CD8-positive, alpha-beta memory T cell (primary cell): ENCODE measurements around the gene GFRA1. TPM values are rescaled to one million over a fixed set of nuclear protein-coding genes. Genes with fewer than 3 reads are reported as not detected.
A peak's percentile ranks its signal among the peaks of the same experiment; 100 is the strongest.
"Not testable (repeated sequence)": the region's sequence is repeated elsewhere in the genome, so short reads cannot be mapped to it uniquely, and the experiment has no call there.

Experiments
- CTCF ChIA-PET: fragments of 350-600 bp; sonication (Branson Sonifier 250); formaldehyde crosslinking; loops from one replicate; lab custom pipeline; 2021; ENCODE audit warnings: antibody characterized with exemption; lab: Charles Lee
- POLR2A ChIA-PET: fragments of 350-600 bp; sonication (Branson Sonifier 250); formaldehyde crosslinking; loops from one replicate; lab custom pipeline; 2021; ENCODE audit warnings: antibody characterized with exemption; lab: Charles Lee
- DNase-seq, 5 donors: peaks; one replicate each; pipeline versions ENCODE4 v3.0.0 to v3.0.0-alpha.2; 2020 to 2022; ENCODE audit warnings: mixed read lengths in 1 of 5
- H3K27ac ChIP-seq: one replicate; pipeline ENCODE4 v1.7.0; 2013; ENCODE audit warnings: low read depth, mild to moderate bottlenecking, low read length, moderate library complexity
- H3K27me3 ChIP-seq: 2 replicates; pipeline ENCODE4 v1.7.0; 2013; ENCODE audit warnings: low read length, mild to moderate bottlenecking; ENCODE audit not compliant: insufficient read depth, poor library complexity, severe bottlenecking
- H3K36me3 ChIP-seq: 2 replicates; pipeline ENCODE4 v1.7.0; 2013; ENCODE audit warnings: mild to moderate bottlenecking, low read length, moderate library complexity; ENCODE audit not compliant: insufficient read depth
- H3K4me1 ChIP-seq: 2 replicates; pipeline ENCODE4 v1.7.0; 2013; ENCODE audit warnings: mild to moderate bottlenecking, low read length, moderate library complexity; ENCODE audit not compliant: insufficient read depth
- H3K4me3 ChIP-seq: 2 replicates; pipeline ENCODE4 v1.7.0; 2013; ENCODE audit warnings: mild to moderate bottlenecking, low read length
- H3K9me3 ChIP-seq: 2 replicates; pipeline ENCODE4 v1.7.0; 2013; ENCODE audit warnings: mild to moderate bottlenecking, low read length
- H3K27ac Mint-ChIP-seq, 8 donors: one replicate each; pipeline ENCODE4 v1.8.0; 2020 to 2021; ENCODE audit warnings: mixed read lengths in 8 of 8, mild to moderate bottlenecking in 6 of 8, inconsistent platforms in 3 of 8, moderate library complexity in 3 of 8
- H3K27me3 Mint-ChIP-seq, 2 donors: one replicate each; pipeline ENCODE4 v1.8.0; 2020 to 2021; ENCODE audit warnings: mixed read lengths in 2 of 2, mild to moderate bottlenecking in 1 of 2, moderate library complexity in 1 of 2
- H3K36me3 Mint-ChIP-seq, 3 donors: one replicate each; pipeline ENCODE4 v1.8.0; 2020 to 2021; ENCODE audit warnings: mixed read lengths in 3 of 3, inconsistent platforms in 1 of 3, mild to moderate bottlenecking in 1 of 3
- H3K4me1 Mint-ChIP-seq, 3 donors: one replicate each; pipeline ENCODE4 v1.8.0; 2020 to 2021; ENCODE audit warnings: mixed read lengths in 3 of 3, inconsistent platforms in 1 of 3, mild to moderate bottlenecking in 1 of 3
- H3K4me3 Mint-ChIP-seq, 7 donors: one replicate each; pipeline ENCODE4 v1.8.0; 2020 to 2021; ENCODE audit warnings: mixed read lengths in 7 of 7, mild to moderate bottlenecking in 6 of 7, moderate library complexity in 4 of 7, inconsistent platforms in 2 of 7
- H3K9me3 Mint-ChIP-seq, 5 donors: one replicate each; pipeline ENCODE4 v1.8.0; 2020 to 2022; ENCODE audit warnings: mixed read lengths in 5 of 5, mild to moderate bottlenecking in 3 of 5, moderate library complexity in 2 of 5, inconsistent platforms in 1 of 5
- polyA plus RNA-seq: library from polyadenylated mRNA; unstranded; fragments of 300-500 nt; fragmentation: Illumina TruSeq; gene quantifications from one replicate; pipeline ENCODE4 v1.2.3, GENCODE V29; 2021
- total RNA-seq, 2 experiments: library from RNA; stranded (reverse); gene quantifications; one replicate each; pipeline ENCODE4 v1.2.3, GENCODE V29; 2021

Gene GFRA1
- total and polyA plus RNA-seq, 3 experiments from 2014 or later, result not detected

DNA sequence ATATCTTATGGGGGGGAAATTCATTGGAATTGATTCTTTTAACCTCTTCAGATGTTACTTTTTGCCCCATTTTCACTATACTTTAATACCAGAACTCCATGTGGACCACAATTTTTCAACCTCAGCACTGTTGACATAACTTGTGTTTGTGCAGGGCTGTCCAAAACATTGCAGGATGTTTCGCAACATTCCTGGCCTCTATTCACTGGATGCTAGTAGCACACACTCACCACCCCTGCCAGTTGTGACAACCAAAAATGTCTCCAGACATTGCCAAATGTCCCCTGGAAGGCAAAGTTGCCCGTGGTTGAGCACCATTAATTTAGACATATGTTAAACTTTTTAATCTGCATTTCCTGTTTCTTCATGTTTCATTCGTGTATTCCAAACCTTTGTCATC lies 234.7 kb downstream of the GFRA1 start:
- no peaks in the 10 kb centered on the region for H3K36me3 ChIP-seq
- POLR2A ChIA-PET, result no interaction called here
- H3K4me1 ChIP-seq, result no peaks in the 10 kb centered on the region
- H3K4me3 Mint-ChIP-seq, result no peak overlapping the region
- no peaks in the 10 kb centered on the region for H3K4me1 Mint-ChIP-seq
- CTCF ChIA-PET, result no interaction called here
- no peaks in the 10 kb centered on the region for H3K27me3 Mint-ChIP-seq
- no peaks in the 10 kb centered on the region for H3K9me3 ChIP-seq
- no peaks in the 10 kb centered on the region for H3K36me3 Mint-ChIP-seq
- H3K27ac ChIP-seq, result no peak overlapping the region
- no peaks in the 10 kb centered on the region for H3K27me3 ChIP-seq
- H3K9me3 Mint-ChIP-seq, result peaks cover 7 to 20% (median 11%) of the 10 kb centered on the region in 5 donors
- no peak overlapping the region for H3K27ac Mint-ChIP-seq
- no peak overlapping the region for H3K4me3 ChIP-seq
- DNase-seq, result no peak

DNA sequence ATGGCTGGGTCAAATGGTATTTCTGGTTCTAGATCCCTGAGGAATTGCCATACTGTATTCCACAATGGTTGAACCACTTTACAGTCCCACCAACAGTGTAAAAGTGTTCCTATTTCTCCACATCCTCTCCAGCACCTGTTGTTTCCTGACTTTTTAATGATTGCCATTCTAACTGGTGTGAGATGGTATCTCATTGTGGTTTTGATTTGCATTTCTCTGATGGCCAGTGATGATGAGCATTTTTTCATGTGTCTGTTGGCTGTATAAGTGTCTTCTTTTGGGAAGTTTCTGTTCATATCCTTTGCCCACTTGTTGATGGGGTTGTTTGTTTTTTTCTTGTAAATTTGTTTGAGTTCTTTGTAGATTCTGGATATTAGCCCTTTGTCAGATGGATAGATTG lies 237.6 kb downstream of the GFRA1 start:
- H3K36me3 Mint-ChIP-seq, POLR2A ChIA-PET, DNase-seq, H3K27ac ChIP-seq, H3K4me1 ChIP-seq, H3K9me3 ChIP-seq, H3K27ac Mint-ChIP-seq, H3K4me3 ChIP-seq, H3K36me3 ChIP-seq, H3K4me1 Mint-ChIP-seq, H3K27me3 Mint-ChIP-seq, H3K4me3 Mint-ChIP-seq, H3K27me3 ChIP-seq, CTCF ChIA-PET: not testable (repeated sequence)
- peaks cover 12 to 22% (median 16%) of the 10 kb centered on the region in 5 donors for H3K9me3 Mint-ChIP-seq

DNA sequence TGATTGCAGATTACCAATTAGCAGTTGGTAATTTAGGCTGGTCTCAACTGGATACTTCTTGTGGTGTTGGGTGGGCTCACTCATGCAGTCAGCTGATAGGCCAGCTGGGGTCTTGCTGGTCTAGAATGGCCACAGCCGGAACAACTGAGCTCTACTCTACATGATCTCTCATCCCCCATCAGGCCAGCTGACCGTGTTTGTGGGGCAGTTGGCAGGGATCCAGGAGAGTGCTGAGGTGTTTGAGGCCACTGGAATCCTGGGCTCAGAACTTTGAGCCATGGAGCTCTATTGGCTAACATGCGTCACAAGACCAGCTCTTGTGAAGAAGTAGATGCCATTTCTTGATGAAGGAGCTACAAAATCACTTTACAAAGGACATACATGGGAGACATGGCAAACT lies 242.4 kb downstream of the GFRA1 start:
- ChIA-PET POLR2A (no interaction called here), CTCF (no interaction called here)
- Mint-ChIP-seq H3K4me1 (no peaks in the 10 kb centered on the region), H3K36me3 (no peaks in the 10 kb centered on the region), H3K9me3 (peaks cover 14 to 30% (median 18%) of the 10 kb centered on the region in 5 donors), H3K4me3 (no peak overlapping the region), H3K27ac (no peak overlapping the region), H3K27me3 (no peaks in the 10 kb centered on the region)
- H3K36me3 ChIP-seq, result no peaks in the 10 kb centered on the region
- no peak overlapping the region for H3K4me3 ChIP-seq
- DNase-seq, result no peak
- no peaks in the 10 kb centered on the region for H3K27me3 ChIP-seq
- H3K9me3 ChIP-seq, result no peaks in the 10 kb centered on the region
- no peak overlapping the region for H3K27ac ChIP-seq
- H3K4me1 ChIP-seq, result no peaks in the 10 kb centered on the region

DNA sequence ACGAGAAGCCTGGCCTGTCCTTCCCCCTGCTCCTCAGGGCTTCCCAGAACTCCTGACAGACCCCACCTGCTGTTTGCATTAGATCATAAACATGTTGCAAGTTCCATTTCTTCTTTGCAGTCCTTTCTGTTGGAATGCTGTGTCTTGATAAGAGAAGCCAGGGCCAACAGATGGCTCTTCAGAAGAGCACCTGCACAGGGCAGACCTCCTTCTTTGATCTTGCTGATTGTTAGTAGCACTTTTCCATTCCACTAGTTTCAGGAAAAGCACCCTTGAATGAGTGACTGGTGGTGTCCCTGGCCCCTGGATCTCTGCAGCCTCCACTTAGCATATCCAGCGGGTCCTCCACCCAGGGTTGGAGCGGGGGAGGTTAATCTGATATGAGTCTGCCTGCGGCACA lies 243.2 kb downstream of the GFRA1 start:
- Histone ChIP-seq H3K4me1 (no peaks in the 10 kb centered on the region), H3K9me3 (no peaks in the 10 kb centered on the region), H3K27ac (no peak overlapping the region), H3K27me3 (no peaks in the 10 kb centered on the region), H3K4me3 (no peak overlapping the region), H3K36me3 (no peaks in the 10 kb centered on the region)
- H3K4me3 Mint-ChIP-seq, result no peak overlapping the region
- POLR2A ChIA-PET, result no interaction called here
- no peaks in the 10 kb centered on the region for H3K27me3 Mint-ChIP-seq
- CTCF ChIA-PET, result no interaction called here
- no peaks in the 10 kb centered on the region for H3K4me1 Mint-ChIP-seq
- no peak overlapping the region for H3K27ac Mint-ChIP-seq
- peaks cover 17 to 30% (median 18%) of the 10 kb centered on the region in 5 donors for H3K9me3 Mint-ChIP-seq
- no peak for DNase-seq
- H3K36me3 Mint-ChIP-seq, result no peaks in the 10 kb centered on the region

DNA sequence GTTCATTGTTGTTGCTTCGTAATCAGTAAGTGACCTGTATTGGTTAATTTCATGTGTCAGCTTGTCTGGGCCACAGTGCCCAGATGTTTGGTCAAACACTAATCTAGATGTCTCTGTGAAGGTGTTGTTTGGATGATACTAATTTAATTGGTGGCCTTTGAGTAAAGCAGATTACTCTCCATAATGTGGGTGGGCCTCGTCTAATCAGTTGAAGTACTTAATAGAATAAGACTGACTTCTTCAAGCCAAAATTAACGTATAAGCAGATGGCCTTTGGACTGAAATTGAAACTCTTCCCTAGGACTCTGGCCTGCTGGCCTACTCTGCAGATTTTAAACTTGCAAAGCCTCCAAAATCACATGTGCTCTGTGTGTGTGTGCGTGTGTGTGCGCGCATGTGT lies 245.7 kb downstream of the GFRA1 start:
- no peak for DNase-seq
- H3K4me1 ChIP-seq, result no peaks in the 10 kb centered on the region
- H3K27me3 Mint-ChIP-seq, result no peaks in the 10 kb centered on the region
- no peaks in the 10 kb centered on the region for H3K9me3 ChIP-seq
- no peak overlapping the region for H3K27ac ChIP-seq
- no peaks in the 10 kb centered on the region for H3K36me3 ChIP-seq
- H3K27ac Mint-ChIP-seq, result no peak overlapping the region
- no peak overlapping the region for H3K4me3 ChIP-seq
- no peaks in the 10 kb centered on the region for H3K27me3 ChIP-seq
- CTCF ChIA-PET, result no interaction called here
- no peaks in the 10 kb centered on the region for H3K4me1 Mint-ChIP-seq
- H3K4me3 Mint-ChIP-seq, result no peak overlapping the region
- POLR2A ChIA-PET, result no interaction called here
- peaks cover 4 to 19% (median 10%) of the 10 kb centered on the region in 5 donors for H3K9me3 Mint-ChIP-seq
- no peaks in the 10 kb centered on the region for H3K36me3 Mint-ChIP-seq

DNA sequence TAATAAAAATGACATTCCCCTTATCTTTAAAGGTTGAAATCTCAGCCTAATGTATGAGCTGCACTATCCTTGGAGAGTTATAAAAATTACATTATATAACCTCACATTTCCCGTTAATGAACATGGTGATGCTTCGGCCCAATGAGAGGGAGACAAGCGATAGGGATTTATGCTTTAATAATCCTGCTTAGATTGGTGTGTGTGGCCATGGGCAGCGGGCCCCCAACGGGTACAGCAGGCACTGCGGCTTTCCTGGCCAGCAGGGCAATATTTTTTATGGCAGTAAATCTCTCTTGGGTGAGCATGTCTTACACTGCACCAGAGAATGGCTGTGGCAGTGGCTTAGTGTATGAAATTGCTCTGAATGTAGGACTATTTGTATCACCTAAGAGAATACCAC lies 246.3 kb downstream of the GFRA1 start:
- ChIA-PET CTCF (no interaction called here), POLR2A (no interaction called here)
- Mint-ChIP-seq H3K4me1 (no peaks in the 10 kb centered on the region), H3K4me3 (no peak overlapping the region), H3K36me3 (no peaks in the 10 kb centered on the region), H3K27ac (peak overlapping the region in 1 of 8 donors; percentile 9), H3K9me3 (peaks cover 4 to 19% (median 10%) of the 10 kb centered on the region in 5 donors), H3K27me3 (no peaks in the 10 kb centered on the region)
- Histone ChIP-seq H3K27me3 (no peaks in the 10 kb centered on the region), H3K4me1 (no peaks in the 10 kb centered on the region), H3K27ac (no peak overlapping the region), H3K36me3 (no peaks in the 10 kb centered on the region), H3K4me3 (no peak overlapping the region), H3K9me3 (no peaks in the 10 kb centered on the region)
- DNase-seq, result no peak

DNA sequence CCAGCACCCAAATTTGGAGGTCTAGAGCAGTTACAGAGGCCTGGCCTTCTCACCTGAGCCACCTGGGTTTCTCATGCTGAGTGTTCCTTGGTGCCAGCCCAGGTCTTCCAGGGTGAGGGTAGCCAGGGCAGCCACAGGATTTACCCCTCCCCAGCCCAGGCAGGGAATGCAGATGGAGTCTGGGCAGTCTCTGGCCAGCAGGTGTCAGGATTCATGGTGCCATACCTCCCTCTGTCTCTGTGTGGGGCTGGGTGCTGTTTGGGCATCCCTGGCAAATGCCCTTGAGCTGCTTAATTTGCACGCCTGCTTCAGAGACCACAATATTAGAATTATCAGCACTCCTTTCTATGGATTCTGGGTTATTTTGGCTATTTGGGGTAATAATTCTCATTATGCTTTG lies 246.7 kb downstream of the GFRA1 start:
- Histone ChIP-seq H3K4me1 (no peaks in the 10 kb centered on the region), H3K27ac (no peak overlapping the region), H3K4me3 (no peak overlapping the region), H3K36me3 (no peaks in the 10 kb centered on the region), H3K27me3 (no peaks in the 10 kb centered on the region), H3K9me3 (no peaks in the 10 kb centered on the region)
- POLR2A ChIA-PET, result no interaction called here
- peak overlapping the region in 1 of 8 donors; percentile 9 for H3K27ac Mint-ChIP-seq
- no peak for DNase-seq
- no peaks in the 10 kb centered on the region for H3K27me3 Mint-ChIP-seq
- H3K4me3 Mint-ChIP-seq, result no peak overlapping the region
- CTCF ChIA-PET, result no interaction called here
- peaks cover 4 to 17% (median 10%) of the 10 kb centered on the region in 5 donors for H3K9me3 Mint-ChIP-seq
- H3K4me1 Mint-ChIP-seq, result no peaks in the 10 kb centered on the region
- H3K36me3 Mint-ChIP-seq, result no peaks in the 10 kb centered on the region

DNA sequence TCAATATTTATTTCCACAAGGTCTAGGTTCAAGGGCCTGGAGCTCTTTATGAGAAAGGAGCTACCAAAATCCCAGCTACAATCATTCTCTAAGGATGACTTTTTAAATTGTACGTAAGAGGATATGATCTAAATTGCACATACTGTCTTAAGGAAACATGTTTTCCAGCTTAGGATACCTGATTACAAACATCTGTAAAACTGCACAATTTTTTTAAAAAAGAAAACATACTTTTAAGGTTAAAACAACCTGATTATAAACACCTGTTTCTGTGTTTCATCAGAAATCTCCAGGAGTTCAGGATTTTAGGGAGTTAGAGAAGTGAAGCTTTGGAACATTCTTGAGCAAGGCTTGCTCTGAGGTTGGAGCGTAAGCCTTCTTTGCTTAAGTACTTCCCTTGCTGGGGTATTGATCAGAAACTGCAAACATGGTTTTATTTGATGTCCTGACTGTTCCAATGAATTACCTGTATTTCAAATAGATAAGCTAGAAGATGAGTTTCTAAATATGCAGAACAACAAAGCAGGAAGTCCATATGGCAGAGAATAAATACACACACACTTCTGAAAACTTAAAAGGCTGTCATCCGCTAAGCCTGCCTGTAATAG lies 248.6 kb downstream of the GFRA1 start:
- Histone ChIP-seq H3K36me3 (no peaks in the 10 kb centered on the region), H3K4me3 (no peak overlapping the region), H3K9me3 (no peaks in the 10 kb centered on the region), H3K27me3 (no peaks in the 10 kb centered on the region), H3K27ac (no peak overlapping the region), H3K4me1 (no peaks in the 10 kb centered on the region)
- H3K27me3 Mint-ChIP-seq, result no peaks in the 10 kb centered on the region
- H3K4me3 Mint-ChIP-seq, result no peak overlapping the region
- no peaks in the 10 kb centered on the region for H3K36me3 Mint-ChIP-seq
- H3K9me3 Mint-ChIP-seq, result peaks cover 4 to 13% (median 6%) of the 10 kb centered on the region in 5 donors
- ChIA-PET CTCF (no interaction called here), POLR2A (no interaction called here)
- no peaks in the 10 kb centered on the region for H3K4me1 Mint-ChIP-seq
- no peak overlapping the region for H3K27ac Mint-ChIP-seq
- DNase-seq, result no peak
